Measurements from ENCODE around the gene SH2D6. TPM values are rescaled to one million over a fixed set of nuclear protein-coding genes. Genes with fewer than 3 reads are reported as not detected.

SH2D6 gene
- total RNA-seq, 6 experiments from 2014 or later, result 0.40 to 3.7 (median 2.3) TPM; not detected in 2

DNA sequence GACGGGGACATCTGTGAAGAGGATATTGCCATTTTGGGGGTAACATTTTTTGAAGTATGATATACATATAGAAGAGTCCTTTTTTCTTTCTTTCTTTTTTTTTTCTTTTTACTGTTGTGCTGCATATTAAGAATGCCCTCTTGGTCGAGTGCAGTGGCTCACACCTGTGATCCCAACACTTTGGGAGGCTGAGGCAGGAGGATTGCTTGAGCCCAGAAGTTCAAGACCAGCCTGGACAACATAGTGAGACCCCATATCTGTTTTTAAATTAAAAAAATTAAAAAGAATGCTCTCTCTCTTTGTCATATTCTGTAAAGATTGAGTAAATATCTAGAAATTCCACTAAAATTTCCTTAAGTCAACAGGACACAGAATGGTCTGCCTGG, 3.6 kb downstream of the SH2D6 start:
- Histone ChIP-seq H3K4me3 (peak overlapping the region in 1 of 3 donors; percentile 5), H3K4me1 (peaks cover 4 to 72% (median 39%) of the 10 kb centered on the region in 4 donors), H3K27ac (peak overlapping the region in 2 of 3 donors; percentile 75 to 90), H3K36me3 (no peaks in the 10 kb centered on the region), H3K9me3 (no peaks in the 10 kb centered on the region), H3K27me3 (no peaks in the 10 kb centered on the region)
- ATAC-seq (no peak), DNase-seq (no peak)
- WGBS (ENCODE audit: insufficient coverage, low coverage, low lambda C conversion rate, missing lambda C conversion rate), result 45% methylated on average over 2 of the region's 2 CpGs
- intact Hi-C loops (cut with DNase I), result loop anchor here in 1 of 2 donors (5.0 kb wide), 1 partner anchor 130 kb away; no protein-coding TSS in a partner anchor
- TF ChIP-seq POLR2A (IDR thresholded peaks at IDR 0.05), result no peak
- TF ChIP-seq, protein P1, sequence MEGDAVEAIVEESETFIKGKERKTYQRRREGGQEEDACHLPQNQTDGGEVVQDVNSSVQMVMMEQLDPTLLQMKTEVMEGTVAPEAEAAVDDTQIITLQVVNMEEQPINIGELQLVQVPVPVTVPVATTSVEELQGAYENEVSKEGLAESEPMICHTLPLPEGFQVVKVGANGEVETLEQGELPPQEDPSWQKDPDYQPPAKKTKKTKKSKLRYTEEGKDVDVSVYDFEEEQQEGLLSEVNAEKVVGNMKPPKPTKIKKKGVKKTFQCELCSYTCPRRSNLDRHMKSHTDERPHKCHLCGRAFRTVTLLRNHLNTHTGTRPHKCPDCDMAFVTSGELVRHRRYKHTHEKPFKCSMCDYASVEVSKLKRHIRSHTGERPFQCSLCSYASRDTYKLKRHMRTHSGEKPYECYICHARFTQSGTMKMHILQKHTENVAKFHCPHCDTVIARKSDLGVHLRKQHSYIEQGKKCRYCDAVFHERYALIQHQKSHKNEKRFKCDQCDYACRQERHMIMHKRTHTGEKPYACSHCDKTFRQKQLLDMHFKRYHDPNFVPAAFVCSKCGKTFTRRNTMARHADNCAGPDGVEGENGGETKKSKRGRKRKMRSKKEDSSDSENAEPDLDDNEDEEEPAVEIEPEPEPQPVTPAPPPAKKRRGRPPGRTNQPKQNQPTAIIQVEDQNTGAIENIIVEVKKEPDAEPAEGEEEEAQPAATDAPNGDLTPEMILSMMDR (IDR thresholded peaks at IDR 0.05), result no peak

GRCh38 chr2:85423525-85423924, 5.0 kb downstream of the SH2D6 start:
- H3K4me1 ChIP-seq, result peaks cover 4 to 75% (median 40%) of the 10 kb centered on the region in 4 donors

GRCh38 chr2:85425588-85425987, 7.1 kb downstream of the SH2D6 start:
- peak overlapping the region in 2 of 3 donors; percentile 60 to 62 for H3K27ac ChIP-seq
- DNase-seq (peak; percentile 76 to 95 (median 88)), ATAC-seq (peak; percentile 61 to 79 (median 72))
- peaks cover 4 to 58% (median 32%) of the 10 kb centered on the region in 4 donors for H3K4me1 ChIP-seq
- no peak for TF ChIP-seq POLR2A (IDR thresholded peaks at IDR 0.05)
- TF ChIP-seq, protein P1 (IDR thresholded peaks at IDR 0.05), result peak in 3 of 4 donors; percentile 4 to 30 (median 19)
- no peaks in the 10 kb centered on the region for H3K27me3 ChIP-seq
- H3K9me3 ChIP-seq, result no peaks in the 10 kb centered on the region
- no CpG with 5 or more reads among the region's 3 CpGs for WGBS (ENCODE audit: insufficient coverage, low coverage, low lambda C conversion rate, missing lambda C conversion rate)
- no peaks in the 10 kb centered on the region for H3K36me3 ChIP-seq
- intact Hi-C loops (cut with DNase I), result no loop called here
- H3K4me3 ChIP-seq, result no peak overlapping the region

More at GRCh38 chr2:85423525-85423924, 5.0 kb downstream of the SH2D6 start:
- ATAC-seq (no peak), DNase-seq (no peak)
- no peaks in the 10 kb centered on the region for H3K36me3 ChIP-seq
- no peaks in the 10 kb centered on the region for H3K27me3 ChIP-seq
- no peak overlapping the region for H3K27ac ChIP-seq
- intact Hi-C loops (cut with DNase I), result loop anchor here in 1 of 2 donors (5.0 kb wide), 1 partner anchor 129 kb away; no protein-coding TSS in a partner anchor
- no peaks in the 10 kb centered on the region for H3K9me3 ChIP-seq
- 64% methylated on average over 2 of the region's 5 CpGs for WGBS (ENCODE audit: insufficient coverage, low coverage, low lambda C conversion rate, missing lambda C conversion rate)
- H3K4me3 ChIP-seq, result no peak overlapping the region
- TF ChIP-seq POLR2A (IDR thresholded peaks at IDR 0.05), result no peak
- TF ChIP-seq, protein P1 (IDR thresholded peaks at IDR 0.05), result no peak

DNA sequence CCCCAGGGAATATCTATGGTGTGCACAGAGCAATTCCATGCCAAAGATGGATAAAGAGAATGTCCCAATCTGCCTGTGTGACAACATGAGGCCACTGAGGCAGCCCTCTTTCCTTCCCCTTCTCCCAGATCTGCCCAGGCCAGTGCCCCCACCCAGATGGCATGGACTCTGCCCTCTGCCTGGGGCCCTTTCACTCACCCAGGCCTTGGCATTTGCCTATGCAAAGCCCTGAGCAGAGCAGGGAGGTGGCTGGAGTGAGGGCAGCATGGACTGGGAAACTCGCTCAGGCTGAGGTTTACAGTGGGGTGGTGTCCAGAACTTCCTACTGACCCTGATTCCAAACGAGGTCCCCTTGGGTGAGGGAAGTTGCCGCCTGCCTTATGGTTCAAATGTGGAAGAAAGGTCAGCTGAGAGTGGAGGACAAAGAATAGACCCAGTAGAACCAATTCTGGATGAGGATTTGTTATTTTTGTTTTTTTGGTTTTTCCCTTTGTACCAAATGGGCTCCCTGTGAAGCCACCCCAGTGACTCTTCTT, 8.9 kb downstream of the SH2D6 start:
- peak overlapping the region in 1 of 3 donors; percentile 60 for H3K27ac ChIP-seq
- intact Hi-C loops (cut with DNase I), result no loop called here
- ATAC-seq, result peak; percentile 59 to 75 (median 62)

More for the DNA sequence above, 8.9 kb downstream of the SH2D6 start:
- 10% methylated on average over 3 of the region's 3 CpGs for WGBS (ENCODE audit: insufficient coverage, low coverage, low lambda C conversion rate, missing lambda C conversion rate)
- H3K27me3 ChIP-seq, result no peaks in the 10 kb centered on the region
- TF ChIP-seq, protein P1 (IDR thresholded peaks at IDR 0.05), result no peak
- TF ChIP-seq POLR2A (IDR thresholded peaks at IDR 0.05), result no peak
- H3K4me1 ChIP-seq, result peaks cover 0 to 41% (median 20%) of the 10 kb centered on the region in 4 donors
- no peaks in the 10 kb centered on the region for H3K36me3 ChIP-seq
- peak in 2 of 3 donors; percentile 76 to 81 for DNase-seq
- no peak overlapping the region for H3K4me3 ChIP-seq
- H3K9me3 ChIP-seq, result no peaks in the 10 kb centered on the region
